NCI-H1092 (cell line): ENCODE data around the gene STRIT1.

Experiments used
- DNase-seq: peaks from one replicate; lab custom pipeline; 2025; lab: John Stamatoyannopoulos, UW

Gene STRIT1

DNA sequence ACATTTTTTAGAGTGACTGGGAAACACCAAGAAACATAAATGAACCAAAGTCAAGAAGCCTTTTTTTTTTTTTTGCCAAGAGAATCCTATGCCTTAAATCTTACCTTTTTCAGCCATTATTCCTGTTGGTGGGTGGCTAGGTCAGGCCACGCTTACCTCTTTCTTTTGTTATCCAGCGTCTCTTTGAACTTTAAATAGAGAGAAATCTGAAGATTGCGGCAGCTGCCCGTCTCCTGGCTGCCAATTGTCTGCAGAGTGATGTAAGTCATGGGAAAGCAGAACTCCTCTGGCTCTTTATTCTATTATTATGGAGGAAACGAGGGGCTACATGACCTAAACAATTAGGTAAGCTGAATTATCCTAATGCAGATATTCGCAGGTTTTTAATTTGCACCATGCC is at the start of gene STRIT1:
Gene STRIT1, minus strand, starts transcription at position 168 of the 400 bp plus-strand sequence.
- no peak for DNase-seq

GRCh38 chr3:155342344-155342743 is 48.9 kb upstream of the STRIT1 start:
- no peak for DNase-seq

- no peak for DNase-seq
Measured at GRCh38 chr3:155339052-155339451, 45.6 kb upstream of the STRIT1 start.

DNA sequence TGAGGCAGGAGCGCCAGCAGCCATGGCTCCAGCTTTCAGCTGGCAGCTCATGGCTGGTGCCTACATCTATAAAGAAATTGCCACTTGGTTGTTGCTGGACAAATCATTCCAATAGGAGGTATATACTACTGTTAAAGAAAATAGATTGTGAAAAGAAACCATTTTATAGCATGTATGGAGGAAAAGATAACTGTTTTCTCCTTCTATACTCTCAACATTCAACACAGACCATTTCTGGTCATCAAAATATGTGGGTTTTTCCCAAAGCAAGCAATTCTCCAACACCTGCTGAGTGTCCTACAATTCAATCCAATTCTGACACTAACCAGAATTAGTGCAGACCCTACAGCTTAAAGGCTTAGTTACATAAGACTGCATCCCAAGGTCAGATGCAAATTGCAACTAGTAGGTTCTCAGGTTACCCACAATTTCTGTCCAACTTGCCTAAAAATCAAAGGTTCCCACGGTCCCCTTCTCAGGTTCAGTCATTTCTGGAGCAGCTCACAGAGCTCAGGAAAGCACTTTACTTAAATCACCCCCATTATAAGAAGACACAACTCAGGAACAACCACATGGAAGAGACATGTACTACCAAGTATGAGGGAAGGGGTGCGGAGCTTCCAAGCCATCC is 42.4 kb upstream of the STRIT1 start:
- no peak for DNase-seq

- no peak for DNase-seq
Measured at GRCh38 chr3:155334914-155335723, 41.6 kb upstream of the STRIT1 start.

- DNase-seq: no peak
Measured at GRCh38 chr3:155334215-155334913, 40.9 kb upstream of the STRIT1 start.

- DNase-seq: no peak
Measured at GRCh38 chr3:155332716-155333115, 39.2 kb upstream of the STRIT1 start.

- DNase-seq: no peak
Measured at GRCh38 chr3:155331078-155331477, 37.6 kb upstream of the STRIT1 start.

DNA sequence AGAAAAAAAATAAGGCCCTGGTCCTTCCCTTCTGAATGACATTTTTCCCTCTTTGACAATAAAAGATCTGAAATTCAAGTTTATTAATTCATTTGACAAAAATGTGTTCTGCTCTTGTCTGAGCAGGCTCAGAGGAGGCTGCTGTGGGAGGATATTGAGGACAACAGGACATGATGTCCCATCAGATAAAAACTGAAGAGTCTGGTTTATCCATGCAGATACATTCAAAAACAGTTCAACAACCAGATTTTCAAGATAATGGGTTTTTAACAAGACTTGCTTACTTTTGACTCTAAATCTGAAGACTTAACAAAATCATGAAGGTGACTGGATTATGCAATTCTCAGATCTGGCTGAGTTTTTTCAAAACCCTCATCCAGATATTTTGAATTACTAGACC is 36.9 kb upstream of the STRIT1 start:
- DNase-seq: no peak

- DNase-seq: no peak
Measured at GRCh38 chr3:155329513-155330048, 36.1 kb upstream of the STRIT1 start.

DNA sequence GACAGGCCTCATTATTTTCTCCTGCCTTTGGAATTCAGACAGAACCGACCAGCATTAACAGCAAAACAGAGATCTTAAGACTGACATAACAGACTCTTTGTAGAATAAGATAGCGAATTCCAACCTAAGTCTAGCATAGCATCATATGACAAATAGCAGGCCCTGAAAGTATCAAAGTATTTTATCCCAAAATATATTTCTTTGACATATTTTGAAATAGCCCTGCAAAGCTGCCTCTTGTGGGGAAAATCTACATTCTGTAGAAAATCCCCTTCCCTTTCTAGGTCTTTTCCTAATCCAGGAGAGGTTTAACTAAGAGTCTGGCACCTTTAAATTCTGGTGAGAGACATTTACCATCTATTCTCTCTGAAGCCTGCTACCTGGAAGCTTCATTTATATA is 34.4 kb upstream of the STRIT1 start:
- no peak for DNase-seq

GRCh38 chr3:155327430-155327829 is 33.9 kb upstream of the STRIT1 start:
- no peak for DNase-seq

DNA sequence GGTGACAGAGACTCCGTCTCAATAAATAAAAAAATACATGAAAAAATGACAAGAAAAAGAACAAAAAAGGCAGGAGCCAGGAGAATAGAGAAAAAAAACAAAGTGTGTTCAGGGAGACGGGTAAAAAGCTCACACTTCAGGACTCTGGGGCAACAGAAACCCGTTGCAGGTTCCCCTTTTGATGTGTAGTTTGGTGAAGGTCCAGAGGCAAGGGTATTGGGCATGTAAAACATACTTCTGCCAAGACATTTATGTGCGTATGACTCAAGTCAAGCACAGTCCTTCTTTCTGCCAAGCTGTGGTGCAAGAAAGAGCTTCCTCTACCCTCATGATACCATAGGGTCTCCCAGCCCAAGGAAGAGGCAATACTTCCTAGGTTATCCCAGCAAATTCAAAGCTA is 33.4 kb upstream of the STRIT1 start:
- DNase-seq: no peak

GRCh38 chr3:155326244-155326643 is 32.8 kb upstream of the STRIT1 start:
- no peak for DNase-seq

GRCh38 chr3:155325263-155325835 is 31.9 kb upstream of the STRIT1 start:
- no peak for DNase-seq

GRCh38 chr3:155323063-155323666 is 29.7 kb upstream of the STRIT1 start:
- DNase-seq: peak; percentile 55

DNA sequence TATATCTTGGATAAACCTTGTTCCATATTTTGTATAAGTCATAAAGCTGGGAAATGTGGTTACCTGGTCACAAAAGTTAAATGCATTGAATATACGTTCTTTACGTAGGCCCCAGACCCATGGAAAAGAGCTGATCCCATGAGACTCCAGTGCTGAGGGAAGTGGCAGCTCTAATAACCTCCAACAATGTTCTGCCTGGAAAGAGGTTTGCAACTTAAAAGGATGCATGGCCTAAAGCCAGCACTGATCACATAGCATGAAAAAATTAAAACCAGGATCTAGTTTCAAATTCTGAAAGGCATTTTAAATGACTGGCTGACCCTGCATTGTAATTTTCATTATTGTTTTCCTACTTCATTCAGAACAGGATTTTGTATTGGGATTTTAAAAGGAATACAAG is 27.9 kb upstream of the STRIT1 start:
- DNase-seq: no peak

DNA sequence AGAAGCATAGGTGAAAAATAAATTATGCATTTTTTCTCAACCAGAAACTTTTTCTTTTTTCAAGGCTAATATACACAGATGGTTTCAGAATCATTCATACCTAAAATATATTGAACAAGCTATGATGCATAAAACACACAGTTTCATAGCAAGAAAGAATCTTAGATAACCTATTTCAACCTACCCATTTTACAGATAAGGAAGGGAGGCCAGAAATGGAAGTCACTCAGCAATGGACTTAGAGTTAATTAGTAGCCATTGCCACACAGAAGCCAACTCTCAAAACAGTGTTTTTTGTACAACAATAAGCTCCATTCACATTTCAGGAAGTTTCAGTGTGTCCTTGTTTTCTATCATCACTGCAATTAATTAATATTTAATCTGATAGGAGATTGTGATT is 27.5 kb upstream of the STRIT1 start:
- no peak for DNase-seq

DNA sequence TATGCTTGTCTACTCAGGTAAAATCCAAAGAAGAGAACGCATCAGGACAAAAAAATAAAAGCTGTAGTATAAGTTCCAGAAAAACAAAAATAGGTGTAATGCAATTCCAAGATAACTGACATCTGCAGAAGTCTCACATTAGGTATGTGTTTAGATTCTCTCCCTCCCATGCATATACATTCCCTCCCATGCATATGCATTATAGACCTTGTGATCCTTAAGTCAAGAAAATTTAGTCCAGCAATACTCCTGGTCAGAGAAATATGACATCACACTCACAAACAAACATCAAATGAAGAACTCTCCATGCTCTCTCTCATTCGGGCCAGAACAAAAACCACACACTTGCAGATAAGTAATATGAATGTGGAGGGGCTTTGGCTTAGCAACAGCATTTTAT is 25.3 kb upstream of the STRIT1 start:
- no peak for DNase-seq

GRCh38 chr3:155317211-155317610 is 23.7 kb upstream of the STRIT1 start:
- DNase-seq: no peak

GRCh38 chr3:155316426-155316825 is 22.9 kb upstream of the STRIT1 start:
- no peak for DNase-seq

GRCh38 chr3:155313916-155314315 is 20.4 kb upstream of the STRIT1 start:
- DNase-seq: no peak
